AG04450 (cell line): ENCODE measurements around the gene ZNF235. TPM values are rescaled to one million over a fixed set of nuclear protein-coding genes. Genes with fewer than 3 reads are reported as not detected.
"Not testable (repeated sequence)": the region's sequence is repeated elsewhere in the genome, so short reads cannot be mapped to it uniquely, and the experiment has no call there.

Experiments
- CTCF ChIA-PET: fragments of 300-600, 350-600 bp; formaldehyde crosslinking; extraction: SDS; loops from one replicate; lab custom pipeline; 2022; ENCODE audit warnings: antibody characterized with exemption, inconsistent platforms; lab: Charles Lee
- POLR2A ChIA-PET: fragments of 350-600 bp; formaldehyde crosslinking; extraction: SDS; loops from one replicate; lab custom pipeline; 2021; ENCODE audit warnings: antibody characterized with exemption, inconsistent platforms; lab: Yijun Ruan, JAX
- DNase-seq: peaks from one replicate; pipeline ENCODE4 v3.0.0-alpha.2; 2011; ENCODE audit warnings: low read depth, low spot score
- H3K27ac ChIP-seq: one replicate; pipeline ENCODE4 v1.5.1; 2012; ENCODE audit warnings: low read depth, low read length, control low read depth
- H3K27me3 ChIP-seq: one replicate; pipeline ENCODE4 v1.6.0; 2012; ENCODE audit warnings: low read length; ENCODE audit not compliant: control insufficient read depth, insufficient read depth
- H3K4me3 ChIP-seq: 2 replicates; pipeline ENCODE4 v1.5.1; 2011; ENCODE audit warnings: mild to moderate bottlenecking, low read depth, low read length, control low read depth
- H3K9me3 ChIP-seq: 2 replicates; pipeline ENCODE4 v1.5.1; 2012; ENCODE audit warnings: low read length; ENCODE audit not compliant: control insufficient read depth, insufficient read depth
- CTCF ChIP-seq: IDR thresholded peaks from 2 replicates; pipeline ENCODE4 v1.5.1; 2011; ENCODE audit warnings: low read depth, low read length, control low read depth, inconsistent platforms
- polyA plus RNA-seq: library from polyadenylated mRNA; depleted of rRNA; stranded (reverse); fragments of >200 nt; gene quantifications from 2 replicates; pipeline ENCODE4 v1.2.3, GENCODE V29; 2011

The ZNF235 gene
- polyA plus RNA-seq, 1 experiment: 3.6 TPM

DNA sequence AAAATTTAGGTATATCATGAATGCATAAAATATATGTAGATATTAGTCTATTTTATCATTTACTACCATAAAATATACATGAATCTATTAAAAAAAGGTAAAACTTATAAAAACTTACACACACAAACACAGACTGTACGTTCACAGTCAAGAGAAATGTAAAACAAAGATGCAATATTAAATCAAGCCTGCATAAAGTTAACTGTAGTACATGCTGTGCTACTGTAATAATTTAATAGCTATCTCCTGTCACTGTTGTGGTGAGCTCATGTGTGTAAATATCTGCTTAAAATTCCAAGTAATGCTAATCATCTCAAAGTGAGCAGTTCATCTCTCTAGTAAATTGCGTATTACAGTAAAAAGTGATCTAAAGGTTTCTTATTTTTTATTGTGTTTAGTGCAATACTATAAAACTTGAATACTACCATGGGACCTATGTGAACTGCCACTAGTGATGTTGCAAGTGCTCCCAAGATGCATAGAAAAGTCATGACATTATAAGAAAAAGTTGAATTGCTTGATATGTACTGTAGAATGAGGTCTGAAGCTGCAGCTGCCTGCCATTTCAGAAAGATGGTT is 45.9 kb downstream of the ZNF235 start:
- ChIA-PET CTCF (no interaction called here), POLR2A (interaction anchor here (0.6 kb wide), 1 partner anchor 47 kb away, joined by 9 read pairs; no protein-coding TSS in a partner anchor)
- H3K4me3 ChIP-seq: no peak overlapping the region
- no peak for TF ChIP-seq CTCF
- no peaks in the 10 kb centered on the region for H3K27me3 ChIP-seq
- H3K9me3 ChIP-seq: peaks cover 8% of the 10 kb centered on the region
- DNase-seq: no peak
- H3K27ac ChIP-seq: no peak overlapping the region

DNA sequence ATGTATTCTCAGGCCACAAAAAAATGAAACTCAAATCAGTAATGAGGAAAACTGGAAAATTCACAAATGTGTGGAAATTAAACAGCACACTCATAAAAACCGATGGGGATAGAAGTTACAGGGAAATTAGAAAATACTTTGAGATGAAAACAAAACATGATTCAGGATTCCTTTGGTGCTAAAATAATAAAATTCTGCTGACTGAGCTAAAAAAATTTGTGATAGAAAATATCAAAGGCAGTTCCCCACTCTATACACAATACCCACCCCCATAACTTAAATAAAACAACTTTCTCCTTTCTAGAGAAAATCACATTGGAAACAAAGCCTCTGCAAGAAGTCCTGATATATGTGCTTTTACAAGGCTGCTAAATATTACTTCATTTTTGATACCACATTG is 46.7 kb downstream of the ZNF235 start:
- ChIA-PET POLR2A (no interaction called here), CTCF (no interaction called here)
- DNase-seq: no peak
- H3K27ac ChIP-seq: no peak overlapping the region
- H3K4me3 ChIP-seq: no peak overlapping the region
- H3K27me3 ChIP-seq: no peaks in the 10 kb centered on the region
- no peak for TF ChIP-seq CTCF
- peaks cover 8% of the 10 kb centered on the region for H3K9me3 ChIP-seq

DNA sequence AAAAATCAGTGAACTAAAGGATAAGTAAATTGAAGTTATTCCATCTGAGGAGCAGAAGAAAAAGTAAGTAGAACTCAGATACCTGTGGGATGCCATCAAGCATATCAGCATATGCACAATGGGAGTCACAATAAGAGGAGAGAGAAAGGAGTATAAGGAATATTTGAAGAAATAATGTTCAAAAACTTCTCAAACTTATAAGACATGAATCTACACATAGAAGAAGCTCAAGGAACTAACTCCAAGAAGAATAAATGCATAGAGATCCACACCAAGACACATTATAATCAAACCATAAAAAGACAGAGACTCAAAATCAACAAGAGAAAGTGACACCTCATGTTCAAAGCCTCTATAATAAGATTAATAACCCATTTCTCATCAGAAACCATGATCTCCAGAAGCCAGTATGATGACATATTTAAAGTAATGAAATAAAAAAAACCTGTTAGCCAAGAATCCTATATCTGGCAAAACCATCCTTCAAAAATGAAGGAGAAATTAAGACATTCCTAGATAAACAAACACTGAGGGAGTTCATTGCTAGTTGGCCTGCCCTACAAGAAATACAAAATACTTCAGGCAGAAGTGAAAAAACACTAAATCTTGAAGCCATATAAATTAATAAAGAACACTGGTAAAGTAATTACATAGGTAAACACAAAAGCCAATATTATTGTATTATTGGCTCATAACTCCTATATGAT is 49.0 kb downstream of the ZNF235 start:
- Histone ChIP-seq H3K4me3 (no peak overlapping the region), H3K9me3 (peaks cover 8% of the 10 kb centered on the region), H3K27ac (no peak overlapping the region), H3K27me3 (no peaks in the 10 kb centered on the region)
- DNase-seq: no peak
- ChIA-PET CTCF (no interaction called here), POLR2A (no interaction called here)
- TF ChIP-seq CTCF: no peak

DNA sequence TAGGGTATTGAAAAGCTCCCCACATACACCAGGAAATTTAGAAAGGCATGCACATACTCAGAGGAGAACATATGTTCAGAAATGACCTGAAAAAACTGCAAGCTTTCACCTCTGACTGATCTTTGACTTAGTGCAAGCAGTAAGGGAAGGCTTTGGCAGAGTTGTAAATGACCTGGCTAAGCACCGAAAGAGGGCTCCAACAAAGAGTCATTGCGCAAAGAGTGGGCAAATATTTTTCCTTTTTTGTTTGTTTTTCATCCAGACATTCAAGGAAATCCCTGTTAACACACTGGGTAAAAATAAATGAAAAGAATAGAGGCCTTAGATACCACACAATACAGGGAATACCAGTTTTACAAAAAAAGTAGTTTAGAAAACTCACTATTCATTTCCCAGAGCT is 50.3 kb downstream of the ZNF235 start:
- H3K27me3 ChIP-seq: no peaks in the 10 kb centered on the region
- H3K4me3 ChIP-seq: no peak overlapping the region
- ChIA-PET CTCF (no interaction called here), POLR2A (no interaction called here)
- H3K27ac ChIP-seq: no peak overlapping the region
- peaks cover 5% of the 10 kb centered on the region; the same call in 1 of the 2 replicates for H3K9me3 ChIP-seq
- TF ChIP-seq CTCF: no peak
- DNase-seq: no peak

GRCh38 chr19:44253392-44253791 is 51.4 kb downstream of the ZNF235 start:
- H3K27me3 ChIP-seq, POLR2A ChIA-PET, DNase-seq, H3K27ac ChIP-seq, H3K4me3 ChIP-seq, CTCF ChIA-PET: not testable (repeated sequence)
- peaks cover 10% of the 10 kb centered on the region; the same call in 1 of the 2 replicates for H3K9me3 ChIP-seq

- CTCF ChIA-PET: not testable (repeated sequence)
Observed at GRCh38 chr19:44252332-44252731, 52.5 kb downstream of the ZNF235 start.

More at GRCh38 chr19:44252332-44252731, 52.5 kb downstream of the ZNF235 start:
- DNase-seq, H3K4me3 ChIP-seq, H3K27me3 ChIP-seq, H3K27ac ChIP-seq, POLR2A ChIA-PET: not testable (repeated sequence)
- peaks cover 12% of the 10 kb centered on the region; the same call in 1 of the 2 replicates for H3K9me3 ChIP-seq
